GM10248 (cell line): Measurements from ENCODE around the gene TAB2.
"Not testable (repeated sequence)": the region's sequence is repeated elsewhere in the genome, so short reads cannot be mapped to it uniquely, and the experiment has no call there.

Source experiments
- CTCF ChIA-PET: fragments of 300-600 bp; sonication (Branson Sonifier 250); formaldehyde crosslinking; extraction: SDS; loops from one replicate; lab custom pipeline; 2021; ENCODE audit warnings: antibody characterized with exemption; lab: Yijun Ruan, JAX
- POLR2A ChIA-PET: fragments of 350-650 bp; sonication (Branson Sonifier 250); formaldehyde crosslinking; extraction: SDS; loops from one replicate; lab custom pipeline; 2020; ENCODE audit warnings: antibody characterized with exemption; lab: Yijun Ruan, JAX
- DNase-seq: peaks from one replicate; pipeline ENCODE4 v3.0.0; 2012; ENCODE audit errors: extremely low spot score
- CTCF ChIP-seq: IDR thresholded peaks from 2 replicates; pipeline ENCODE4 v1.5.1; 2012; ENCODE audit warnings: mild to moderate bottlenecking, low read depth; ENCODE audit errors: extremely low read depth, missing control alignments, control extremely low read depth

TAB2 gene

GRCh38 chr6:149316108-149316727, 1.3 kb upstream of the TAB2 start:
- TF ChIP-seq CTCF = no peak
- DNase-seq = no peak
- CTCF ChIA-PET = interaction anchor here (1.0 to 2.5 kb wide), 4 partner anchors 15 to 99 kb away, joined by 3 to 7 read pairs (median 4); no protein-coding TSS in a partner anchor
- POLR2A ChIA-PET = no interaction called here

DNA sequence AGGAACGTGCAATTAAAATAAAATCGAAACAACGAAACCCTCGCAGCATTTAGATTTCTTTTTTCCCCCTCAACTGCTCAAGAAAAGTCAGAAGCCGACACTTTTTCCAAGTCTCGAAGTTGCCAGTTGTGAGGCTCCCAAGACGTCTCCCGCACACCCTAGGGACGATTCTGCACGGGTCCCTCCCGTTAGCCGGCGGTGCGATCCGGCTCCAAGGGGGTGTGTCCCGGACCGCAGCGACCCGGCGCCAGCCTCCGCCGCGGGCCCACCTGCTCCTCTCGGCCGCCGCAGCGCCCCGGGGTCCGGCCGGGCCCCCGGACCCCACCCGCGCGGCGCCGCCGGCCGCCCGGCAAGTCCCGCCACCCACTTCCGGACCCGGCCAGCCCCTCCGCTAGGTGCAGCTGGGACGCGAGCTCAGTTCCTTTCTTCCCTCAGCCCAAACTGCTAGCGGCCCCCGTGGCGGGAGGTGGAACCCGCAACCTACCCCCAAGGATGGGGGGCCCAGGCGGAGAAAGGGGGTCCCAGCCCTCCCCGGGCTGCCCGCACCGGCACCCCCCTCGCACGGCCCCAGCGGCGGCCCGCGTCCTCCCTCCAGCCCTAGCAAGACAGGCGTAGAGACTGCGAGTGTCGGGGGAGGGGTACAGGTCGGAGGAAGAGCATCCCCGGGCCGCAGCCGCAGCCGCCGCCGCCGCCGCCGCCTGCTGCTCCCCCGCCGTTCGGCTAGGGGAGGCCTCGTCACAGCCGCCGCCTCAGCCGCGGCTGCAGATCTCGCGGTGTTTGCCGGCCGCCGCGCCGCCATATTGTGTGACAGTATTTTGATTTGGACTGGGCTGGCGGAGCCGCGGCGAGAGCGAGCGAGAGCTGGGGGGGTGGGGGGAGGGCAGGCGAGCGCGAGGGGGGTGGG, 520 bp upstream of the TAB2 start:
- DNase-seq = peak; percentile 89
- POLR2A ChIA-PET = no interaction called here
- CTCF ChIA-PET = interaction anchor here (1.0 to 2.5 kb wide), 5 partner anchors 16 to 271 kb away, joined by 3 to 7 read pairs (median 4); no protein-coding TSS in a partner anchor
- no peak for TF ChIP-seq CTCF

GRCh38 chr6:149318581-149319286, 1.2 kb downstream of the TAB2 start:
- ChIA-PET CTCF (no interaction called here), POLR2A (no interaction called here)
- no peak for TF ChIP-seq CTCF
- DNase-seq = peak; percentile 26

DNA sequence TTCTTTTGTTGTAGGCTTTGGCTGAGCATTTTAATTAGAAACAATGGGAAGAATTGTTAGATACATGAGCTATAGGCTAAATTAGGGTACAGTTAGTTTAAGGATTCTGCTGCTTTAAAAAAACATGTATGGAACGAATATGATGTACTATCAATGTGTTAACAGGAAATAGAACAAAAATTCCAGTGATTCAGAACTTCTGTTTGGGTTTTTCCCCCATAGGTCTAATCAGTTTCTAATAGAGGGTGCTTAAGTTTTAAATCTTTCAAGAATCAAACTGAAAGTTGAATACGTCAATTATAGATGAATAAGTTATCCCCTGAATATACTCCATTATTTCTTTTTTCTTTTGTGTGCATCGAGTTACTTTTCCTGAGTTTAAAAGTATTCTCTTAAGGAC, 1.9 kb downstream of the TAB2 start:
- DNase-seq = no peak
- TF ChIP-seq CTCF = no peak
- CTCF ChIA-PET = no interaction called here
- POLR2A ChIA-PET = no interaction called here

DNA sequence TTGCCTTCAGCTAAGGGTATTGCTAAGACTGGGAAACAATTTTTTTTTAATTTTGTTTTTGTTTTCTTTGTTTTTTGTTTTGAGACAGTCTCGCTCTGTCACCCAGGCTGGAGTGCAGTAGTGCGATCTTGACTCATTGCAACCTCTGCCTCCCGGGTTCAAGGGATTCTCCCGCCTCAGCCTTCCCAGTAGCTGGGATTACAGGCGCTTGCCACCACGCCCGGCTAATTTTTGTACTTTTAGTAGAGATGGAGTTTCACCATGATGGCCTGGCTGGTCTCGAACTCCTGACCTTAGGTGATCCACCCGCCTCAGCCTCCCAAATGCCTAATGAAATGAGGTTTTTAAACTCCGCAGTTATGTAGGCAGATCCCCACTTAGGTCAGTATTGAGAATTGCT, 2.5 kb downstream of the TAB2 start:
- DNase-seq, POLR2A ChIA-PET, CTCF ChIA-PET: not testable (repeated sequence)

- ChIA-PET POLR2A (no interaction called here), CTCF (interaction anchor here (2.4 kb wide), 1 partner anchor 111 kb away, joined by 7 read pairs; no protein-coding TSS in a partner anchor)
- DNase-seq = no peak
- TF ChIP-seq CTCF = no peak
Observed at GRCh38 chr6:149320796-149321195, 3.3 kb downstream of the TAB2 start.
